Measurements from ENCODE around the gene MCTP1. TPM values are rescaled to one million over a fixed set of nuclear protein-coding genes. Genes with fewer than 3 reads are reported as not detected.

Gene MCTP1
- total RNA-seq, 2 experiments from 2014 or later = not detected

GRCh38 chr5:94969174-94969573 lies 315.7 kb downstream of the MCTP1 start:
- H3K36me3 ChIP-seq (ENCODE audit: insufficient read depth, low read length) = no peaks in the 10 kb centered on the region
- H3K9me2 ChIP-seq (ENCODE audit: insufficient read depth, low read length) = no peaks in the 10 kb centered on the region
- no peak overlapping the region for H2AFZ ChIP-seq (ENCODE audit: low read length)
- intact Hi-C loops (cut with micrococcal nuclease; ENCODE audit: unreplicated experiment) = loop anchor here (5.0 to 10.0 kb wide), 2 partner anchors 296 to 878 kb away; no protein-coding TSS in a partner anchor
- ChIA-PET CTCF (ENCODE audit: unreplicated experiment) (no interaction called here), POLR2A (interaction anchor here (0.6 kb wide), 1 partner anchor 168 kb away, joined by 3 read pairs; no protein-coding TSS in a partner anchor)
- no peak overlapping the region for H3K4me3 ChIP-seq (ENCODE audit: low read depth, low read length, poor library complexity, severe bottlenecking)
- H3K4me2 ChIP-seq (ENCODE audit: low read length) = no peak overlapping the region
- H3K79me2 ChIP-seq (ENCODE audit: insufficient read depth, low read depth, low read length) = no peaks in the 10 kb centered on the region
- DNase-seq (ENCODE audit: low spot score) = peak; percentile 5
- no peak for TF ChIP-seq EZH2phosphoT487 (IDR thresholded peaks at IDR 0.05; ENCODE audit: borderline replicate concordance, low read depth, low read length)
- TF ChIP-seq CTCF (conservative IDR thresholded peaks at IDR 0.05; ENCODE audit: low read length) = peak; percentile 48; the same call in 1 of the 2 replicates
- no peak overlapping the region for H3K27ac ChIP-seq (ENCODE audit: low read depth, low read length, poor library complexity, severe bottlenecking)
- no peaks in the 10 kb centered on the region for H4K20me1 ChIP-seq (ENCODE audit: insufficient read depth, low read length)
- no peaks in the 10 kb centered on the region for H3K4me1 ChIP-seq (ENCODE audit: insufficient read depth, low read length, poor library complexity, severe bottlenecking)
- no TSS peak for BruUV-seq (replicated peaks)
- H3K9me3 ChIP-seq (ENCODE audit: low read length) = no peaks in the 10 kb centered on the region

- CTCF ChIA-PET (ENCODE audit: unreplicated experiment) = no interaction called here
- peak; percentile 72 for DNase-seq (ENCODE audit: low spot score)
- intact Hi-C loops (cut with micrococcal nuclease; ENCODE audit: unreplicated experiment) = loop anchor here (5.0 to 10.0 kb wide), 2 partner anchors 296 to 879 kb away; no protein-coding TSS in a partner anchor
Observed at GRCh38 chr5:94968507-94969095, 316.3 kb downstream of the MCTP1 start.

More at GRCh38 chr5:94968507-94969095, 316.3 kb downstream of the MCTP1 start:
- Histone ChIP-seq H3K4me3 (ENCODE audit: low read depth, low read length, poor library complexity, severe bottlenecking) (no peak overlapping the region), H3K79me2 (ENCODE audit: insufficient read depth, low read depth, low read length) (no peaks in the 10 kb centered on the region), H3K9me2 (ENCODE audit: insufficient read depth, low read length) (no peaks in the 10 kb centered on the region), H2AFZ (ENCODE audit: low read length) (no peak overlapping the region), H3K27ac (ENCODE audit: low read depth, low read length, poor library complexity, severe bottlenecking) (no peak overlapping the region), H3K36me3 (ENCODE audit: insufficient read depth, low read length) (no peaks in the 10 kb centered on the region), H3K4me1 (ENCODE audit: insufficient read depth, low read length, poor library complexity, severe bottlenecking) (no peaks in the 10 kb centered on the region), H3K4me2 (ENCODE audit: low read length) (no peak overlapping the region), H4K20me1 (ENCODE audit: insufficient read depth, low read length) (no peaks in the 10 kb centered on the region), H3K9me3 (ENCODE audit: low read length) (no peaks in the 10 kb centered on the region)
- POLR2A ChIA-PET = interaction anchor here (0.6 kb wide), 1 partner anchor 433 kb away, joined by 3 read pairs; no protein-coding TSS in a partner anchor
- TF ChIP-seq CTCF (conservative IDR thresholded peaks at IDR 0.05; ENCODE audit: low read length) = peak; percentile 89
- no peak for TF ChIP-seq EZH2phosphoT487 (IDR thresholded peaks at IDR 0.05; ENCODE audit: borderline replicate concordance, low read depth, low read length)
- no TSS peak for BruUV-seq (replicated peaks)
